Heart right ventricle (tissue), 16 donors: ENCODE measurements around the gene ATXN2L. TPM values are rescaled to one million over a fixed set of nuclear protein-coding genes. Genes with fewer than 3 reads are reported as not detected.

Experiments used
- ATAC-seq, 8 donors: fragments of 200-7000 bp; cut with Tn5 transposase; one replicate each; pipeline ENCODE4 v1.9.1; 2020; ENCODE audit warnings: mild to moderate bottlenecking in 8 of 8, moderate library complexity in 8 of 8, moderate number of reproducible peaks in 1 of 8
- DNase-seq, 2 donors: peaks; one replicate each; pipeline ENCODE4 v3.0.0-alpha.2; 2020
- H3K27ac ChIP-seq, 10 donors: fragments of 200-600 bp; sonication (generic) in 2 of 10; one replicate each; pipeline versions ENCODE4 v1.5.0 to v1.8.0; 2020 to 2022; ENCODE audit warnings: mild to moderate bottlenecking in 3 of 10
- H3K27me3 ChIP-seq, 7 donors: fragments of 200-600 bp; one replicate each; pipeline ENCODE4 v1.8.0; 2021 to 2022; ENCODE audit warnings: mild to moderate bottlenecking in 2 of 7
- H3K36me3 ChIP-seq, 9 donors: fragments of 200-600 bp; sonication (generic) in 1 of 9; one replicate each; pipeline versions ENCODE4 v1.5.0 to v1.8.0; 2020 to 2022; ENCODE audit warnings: mild to moderate bottlenecking in 2 of 9
- H3K4me1 ChIP-seq, 9 donors: fragments of 200-600 bp; sonication (generic) in 1 of 9; one replicate each; pipeline versions ENCODE4 v1.5.0 to v1.8.0; 2020 to 2022; ENCODE audit warnings: mild to moderate bottlenecking in 4 of 9
- H3K4me3 ChIP-seq, 10 donors: fragments of 200-600 bp; sonication (generic) in 2 of 10; one replicate each; pipeline versions ENCODE4 v1.5.0 to v1.8.0; 2020 to 2022; ENCODE audit warnings: mild to moderate bottlenecking in 7 of 10, moderate library complexity in 2 of 10
- H3K9me3 ChIP-seq, 11 donors: fragments of 200-600 bp in 10 of 11; sonication (generic) in 2 of 11; one replicate each; pipeline versions ENCODE4 v1.5.0 to v1.8.0; 2013 to 2022; ENCODE audit warnings: mild to moderate bottlenecking in 2 of 11, control low read depth in 1 of 11, moderate library complexity in 1 of 11
- CTCF ChIP-seq, 9 donors: fragments of 200-600 bp; sonication (generic) in 2 of 9; IDR thresholded peaks; one replicate each; pipeline versions ENCODE4 v1.5.0 to v1.8.0; 2021 to 2022; ENCODE audit warnings: antibody characterized with exemption in 9 of 9, mild to moderate bottlenecking in 5 of 9, moderate library complexity in 1 of 9
- WGBS, 2 donors: extraction: QIAGEN DNeasy Blood & Tissue Kit; methylation state at CpG; one replicate each; pipeline ENCODE4 v1.1.7; 2013; ENCODE audit warnings: inconsistent platforms in 1 of 2; 5-methylcytosine and 5-hydroxymethylcytosine counted together
- intact Hi-C, 10 donors: fragments of 100-400 bp; cut with DNase I; formaldehyde crosslinking; loops; one replicate each; pipeline versions ENCODE4 v1.11.1 to v1.14.2; 2022
- polyA plus RNA-seq, 2 donors: library from polyadenylated mRNA; stranded (reverse); fragments of 200-250 nt; gene quantifications; one replicate each; pipeline ENCODE4 v1.2.3, GENCODE V29; 2013
- total RNA-seq, 10 donors: library from RNA; stranded (reverse); fragmentation: NEBNext Ultra II Directional in 3 of 10; extraction: Animal tissue kit (Norgen Biotek cat#: 25700) in 3 of 10; gene quantifications; one replicate each; pipeline versions ENCODE4 v1.2.1 to v1.2.4, GENCODE V29; 2021 to 2023
- donor health status: Arrhythmogenic right ventricular cardiomyopathy.
- donor health status: ischemic (EF 13 %, LVEDD 7.1; RV severe dilation, severe dysfunction).
- donor health status: healthy with polysubstance abuse.
- donor health status: DM: no; HTN: yes; CAD: no.
- donor health status: DM: no; HTN: no; CAD: no.
- donor health status: ischemic (EF 25% LVEDD 6.9; RV normal size, moderate dysfunction).
- donor health status: ischemic (EF 25% LVEDD 5.7; RV mildly dilated, moderate dysfunction).
- donor health status: healthy.
- donor health status: DM: yes; HTN: yes; CAD: no.
- donor health status: Ischemic cardiomyopathy.
- donor health status: ischemic (EF 35%, LVEDD 5.7; RV mildly dilated, moderate dysfunction).
- donor health status: nonischemic (EF 11% LVEDD 7.7; RV severe dilation, severe dysfunction).
- donor health status: DM: yes; HTN: yes; CAD: no.
- donor health status: PGD.
- donor health status: ischemic (EF 29% LVEDD 5.4; RV normal size, mild dysfunction).
- donor health status: nonischemic (EF 23%, LVEDD 6.1; RV moderate dilation, normal function).

Gene ATXN2L
- total and polyA plus RNA-seq, 12 donors: 36.0 to 99.9 (median 45.9) TPM

GRCh38 chr16:28869201-28869600, 46.4 kb downstream of the ATXN2L start:
- ATAC-seq: no peak
- Histone ChIP-seq H3K36me3 (peaks cover 0 to 78% (median 36%) of the 10 kb centered on the region in 9 donors), H3K27me3 (no peaks in the 10 kb centered on the region), H3K9me3 (no peaks in the 10 kb centered on the region), H3K4me3 (no peak overlapping the region), H3K27ac (no peak overlapping the region), H3K4me1 (peaks cover 4 to 17% (median 12%) of the 10 kb centered on the region in 9 donors)
- no peak for TF ChIP-seq CTCF (IDR thresholded peaks at IDR 0.05)
- intact Hi-C loops: loop anchor here in 3 of 10 donors (5.0 to 10.0 kb wide), 2 partner anchors 53 to 56 kb away; partner anchors contain the start of gene RABEP2 (in 2 of the 3)
- DNase-seq: no peak
- WGBS, 2 donors: 92 to 94% methylated on average over 11 of the region's 11 CpGs

- no peak for ATAC-seq
- H3K4me1 ChIP-seq: no peaks in the 10 kb centered on the region
- no peaks in the 10 kb centered on the region for H3K9me3 ChIP-seq
- no peak for DNase-seq
- H3K4me3 ChIP-seq: no peak overlapping the region
- 80 to 89% methylated on average over 14 to 15 of the region's 15 CpGs for WGBS, 2 donors
- TF ChIP-seq CTCF (IDR thresholded peaks at IDR 0.05): no peak
- intact Hi-C loops: loop anchor here in 3 of 10 donors (10.0 kb wide), 2 partner anchors 52 to 72 kb away; partner anchors contain the start of gene RABEP2 (in 2 of the 3)
- peaks cover 0 to 81% (median 26%) of the 10 kb centered on the region in 9 donors for H3K36me3 ChIP-seq
- H3K27me3 ChIP-seq: no peaks in the 10 kb centered on the region
- no peak overlapping the region for H3K27ac ChIP-seq
Observed at GRCh38 chr16:28872952-28873351, 50.2 kb downstream of the ATXN2L start.

GRCh38 chr16:28873543-28874201, 50.9 kb downstream of the ATXN2L start:
- 86 to 90% methylated on average over 17 to 18 of the region's 18 CpGs for WGBS, 2 donors
- Histone ChIP-seq H3K4me1 (peaks cover 0 to 1% (median 0%) of the 10 kb centered on the region in 9 donors), H3K4me3 (no peak overlapping the region), H3K27me3 (no peaks in the 10 kb centered on the region), H3K9me3 (no peaks in the 10 kb centered on the region), H3K27ac (no peak overlapping the region), H3K36me3 (peaks cover 0 to 74% (median 20%) of the 10 kb centered on the region in 9 donors)
- no peak for DNase-seq
- intact Hi-C loops: loop anchor here in 3 of 10 donors (10.0 kb wide), 2 partner anchors 51 to 71 kb away; partner anchors contain the start of gene RABEP2 (in 2 of the 3)
- ATAC-seq: peak in 3 of 8 donors; percentile 11 to 34 (median 26)
- TF ChIP-seq CTCF (IDR thresholded peaks at IDR 0.05): peak; percentile 24 to 75 (median 55)

- no peak for ATAC-seq
- WGBS, 2 donors: 95 to 96% methylated on average over 6 of the region's 6 CpGs
- Histone ChIP-seq H3K27ac (no peak overlapping the region), H3K9me3 (no peaks in the 10 kb centered on the region), H3K36me3 (peaks cover 0 to 66% (median 12%) of the 10 kb centered on the region in 9 donors), H3K27me3 (no peaks in the 10 kb centered on the region), H3K4me1 (peaks cover 0 to 8% (median 4%) of the 10 kb centered on the region in 9 donors), H3K4me3 (no peak overlapping the region)
- intact Hi-C loops: loop anchor here in 3 of 10 donors (10.0 kb wide), 2 partner anchors 50 to 70 kb away; partner anchors contain the start of gene RABEP2 (in 2 of the 3)
- no peak for DNase-seq
- no peak for TF ChIP-seq CTCF (IDR thresholded peaks at IDR 0.05)
Observed at GRCh38 chr16:28874406-28874805, 51.6 kb downstream of the ATXN2L start.
